SK-N-SH treated with all-trans-retinoic acid at 6 μM for 48 hours (cell line): ENCODE measurements around the gene H3-3A.

ENCODE experiments used
- ATAC-seq: fragments of 200-7000 bp; cut with Tn5 transposase; 3 replicates; pipeline ENCODE4 v1.9.1; 2020; ENCODE audit warnings: mild to moderate bottlenecking, moderate library complexity
- ARNTL ChIP-seq: fragments of 450-650 bp; formaldehyde crosslinking; IDR thresholded peaks from 2 replicates; pipeline ENCODE4 v1.5.0; 2020; ENCODE audit warnings: low read depth, mild to moderate bottlenecking, moderate library complexity, borderline replicate concordance
- BACH2 ChIP-seq: fragments of 250-450 bp; sonication (Bioruptor Pico); IDR thresholded peaks from 2 replicates; pipeline ENCODE4 v1.9.0; 2021; ENCODE audit warnings: mild to moderate bottlenecking, borderline replicate concordance
- CREB5 ChIP-seq: fragments of 250-450 bp; sonication (Bioruptor Pico); IDR thresholded peaks from 2 replicates; pipeline ENCODE4 v1.5.1; 2020; ENCODE audit warnings: low read depth, mild to moderate bottlenecking, moderate library complexity
- CSDC2 ChIP-seq: fragments of 250-450 bp; sonication (Bioruptor Pico); IDR thresholded peaks from 2 replicates; pipeline ENCODE4 v1.5.0; 2020; ENCODE audit warnings: mild to moderate bottlenecking, moderate library complexity
- CSRNP3 ChIP-seq: fragments of 250-450 bp; sonication (Bioruptor Pico); IDR thresholded peaks from 2 replicates; pipeline ENCODE4 v1.5.1; 2021; ENCODE audit warnings: mild to moderate bottlenecking, moderate library complexity
- ESRRG ChIP-seq: fragments of 250-450 bp; sonication (Bioruptor Pico); IDR thresholded peaks from 2 replicates; pipeline ENCODE4 v1.6.1; 2021; ENCODE audit warnings: mild to moderate bottlenecking
- GLIS3 ChIP-seq: fragments of 250-450 bp; sonication (Bioruptor Pico); IDR thresholded peaks from 2 replicates; pipeline ENCODE4 v1.5.0; 2020; ENCODE audit warnings: mild to moderate bottlenecking, moderate library complexity
- ISL1 ChIP-seq: fragments of 250-450 bp; sonication (Bioruptor Pico); IDR thresholded peaks from 2 replicates; pipeline ENCODE4 v2.1.2; 2022; ENCODE audit warnings: mild to moderate bottlenecking, moderate library complexity
- PATZ1 ChIP-seq: fragments of 250-450 bp; sonication (Bioruptor Pico); IDR thresholded peaks from 2 replicates; pipeline ENCODE4 v1.8.0; 2020; ENCODE audit warnings: mild to moderate bottlenecking, moderate library complexity, borderline replicate concordance
- POU6F1 ChIP-seq: fragments of 250-450 bp; sonication (Bioruptor Pico); IDR thresholded peaks from 2 replicates; pipeline ENCODE4 v1.8.0; 2021; ENCODE audit warnings: low read depth, mild to moderate bottlenecking, moderate library complexity, borderline replicate concordance
- PPARA ChIP-seq: fragments of 250-450 bp; sonication (Bioruptor Pico); IDR thresholded peaks from 2 replicates; pipeline ENCODE4 v1.5.0; 2020; ENCODE audit warnings: mild to moderate bottlenecking, borderline replicate concordance
- RARB ChIP-seq: fragments of 250-450 bp; sonication (Bioruptor Pico); IDR thresholded peaks from 2 replicates; pipeline ENCODE4 v1.8.0; 2021; ENCODE audit warnings: mild to moderate bottlenecking, moderate library complexity
- SNAI2 ChIP-seq: fragments of 250-450 bp; sonication (Bioruptor Pico); IDR thresholded peaks from 2 replicates; pipeline ENCODE4 v1.5.0; 2020; ENCODE audit warnings: mild to moderate bottlenecking, moderate library complexity
- TCF4 ChIP-seq: fragments of 250-450 bp; sonication (Bioruptor Pico); IDR thresholded peaks from 2 replicates; pipeline ENCODE4 v1.8.0; 2021; ENCODE audit warnings: mild to moderate bottlenecking, moderate library complexity, borderline replicate concordance
- TOX ChIP-seq: fragments of 250-450 bp; sonication (Bioruptor Pico); IDR thresholded peaks from 2 replicates; pipeline ENCODE4 v1.8.0; 2021; ENCODE audit warnings: mild to moderate bottlenecking, moderate library complexity, borderline replicate concordance
- TSHZ2 ChIP-seq: fragments of 250-450 bp; sonication (Bioruptor Pico); IDR thresholded peaks from 2 replicates; pipeline ENCODE4 v1.5.0; 2020; ENCODE audit warnings: mild to moderate bottlenecking, moderate library complexity
- ZC3H10 ChIP-seq: fragments of 250-450 bp; sonication (Bioruptor Pico); IDR thresholded peaks from 2 replicates; pipeline ENCODE4 v1.5.1; 2021; ENCODE audit warnings: mild to moderate bottlenecking, moderate library complexity
- ZFP3 ChIP-seq: fragments of 250-450 bp; sonication (Bioruptor Pico); IDR thresholded peaks from 2 replicates; pipeline ENCODE4 v1.5.0; 2020; ENCODE audit warnings: mild to moderate bottlenecking, moderate library complexity
- ZFP30 ChIP-seq: fragments of 450-650 bp; formaldehyde crosslinking; IDR thresholded peaks from 2 replicates; pipeline ENCODE4 v1.5.0; 2022; ENCODE audit warnings: mild to moderate bottlenecking, moderate library complexity
- ZNF565 ChIP-seq: fragments of 450-650 bp; formaldehyde crosslinking; conservative IDR thresholded peaks from 2 replicates; pipeline ENCODE4 v1.5.0; 2020; ENCODE audit warnings: low read depth, mild to moderate bottlenecking, moderate library complexity
- ZNF70 ChIP-seq: fragments of 450-650 bp; formaldehyde crosslinking; IDR thresholded peaks from 2 replicates; pipeline ENCODE4 v1.5.0; 2020; ENCODE audit warnings: mild to moderate bottlenecking, moderate library complexity
- ZNF8 ChIP-seq: fragments of 450-650 bp; formaldehyde crosslinking; IDR thresholded peaks from 2 replicates; pipeline ENCODE4 v1.5.0; 2020; ENCODE audit warnings: mild to moderate bottlenecking, moderate library complexity

H3-3A gene

GRCh38 chr1:226052061-226052460 lies 10.5 kb upstream of the H3-3A start:
- no peak for ATAC-seq
- TF ChIP-seq TCF4 (CRISPR knock-in tag) (no peak), ISL1 (CRISPR knock-in tag) (no peak), ESRRG (CRISPR knock-in tag) (no peak), ARNTL (CRISPR knock-in tag) (no peak), POU6F1 (CRISPR knock-in tag) (no peak), ZFP3 (CRISPR knock-in tag) (no peak), ZNF8 (no peak), PATZ1 (CRISPR knock-in tag) (no peak), SNAI2 (CRISPR knock-in tag) (no peak), ZNF565 (CRISPR knock-in tag) (no peak), ZFP30 (CRISPR knock-in tag) (no peak), CSDC2 (CRISPR knock-in tag) (no peak), ZC3H10 (CRISPR knock-in tag) (no peak), GLIS3 (CRISPR knock-in tag) (no peak), TOX (CRISPR knock-in tag) (no peak), BACH2 (CRISPR knock-in tag) (no peak), CSRNP3 (CRISPR knock-in tag) (no peak), PPARA (CRISPR knock-in tag) (no peak), ZNF70 (CRISPR knock-in tag) (no peak)
- TF ChIP-seq, all 23 proteins: peak for 0

- TF ChIP-seq CSDC2 (CRISPR knock-in tag) = no peak
- no peak for TF ChIP-seq GLIS3 (CRISPR knock-in tag)
- TF ChIP-seq TCF4 (CRISPR knock-in tag) = no peak
- TF ChIP-seq TSHZ2 (CRISPR knock-in tag) = no peak
- no peak for TF ChIP-seq CREB5 (CRISPR knock-in tag)
- TF ChIP-seq ZNF70 (CRISPR knock-in tag) = no peak
- no peak for TF ChIP-seq ESRRG (CRISPR knock-in tag)
- no peak for TF ChIP-seq CSRNP3 (CRISPR knock-in tag)
- TF ChIP-seq RARB (CRISPR knock-in tag) = no peak
- no peak for TF ChIP-seq TOX (CRISPR knock-in tag)
- TF ChIP-seq ARNTL (CRISPR knock-in tag) = no peak
- TF ChIP-seq ISL1 (CRISPR knock-in tag) = no peak
- no peak for TF ChIP-seq SNAI2 (CRISPR knock-in tag)
- ATAC-seq = no peak
Measured at GRCh38 chr1:226054519-226055327, 7.8 kb upstream of the H3-3A start.
